ENCODE measurements around the gene ERG. TPM values are rescaled to one million over a fixed set of nuclear protein-coding genes. Genes with fewer than 3 reads are reported as not detected.

The ERG gene
- total and polyA plus RNA-seq, 11 donors = 5.9 to 37.9 (median 15.4) TPM

DNA sequence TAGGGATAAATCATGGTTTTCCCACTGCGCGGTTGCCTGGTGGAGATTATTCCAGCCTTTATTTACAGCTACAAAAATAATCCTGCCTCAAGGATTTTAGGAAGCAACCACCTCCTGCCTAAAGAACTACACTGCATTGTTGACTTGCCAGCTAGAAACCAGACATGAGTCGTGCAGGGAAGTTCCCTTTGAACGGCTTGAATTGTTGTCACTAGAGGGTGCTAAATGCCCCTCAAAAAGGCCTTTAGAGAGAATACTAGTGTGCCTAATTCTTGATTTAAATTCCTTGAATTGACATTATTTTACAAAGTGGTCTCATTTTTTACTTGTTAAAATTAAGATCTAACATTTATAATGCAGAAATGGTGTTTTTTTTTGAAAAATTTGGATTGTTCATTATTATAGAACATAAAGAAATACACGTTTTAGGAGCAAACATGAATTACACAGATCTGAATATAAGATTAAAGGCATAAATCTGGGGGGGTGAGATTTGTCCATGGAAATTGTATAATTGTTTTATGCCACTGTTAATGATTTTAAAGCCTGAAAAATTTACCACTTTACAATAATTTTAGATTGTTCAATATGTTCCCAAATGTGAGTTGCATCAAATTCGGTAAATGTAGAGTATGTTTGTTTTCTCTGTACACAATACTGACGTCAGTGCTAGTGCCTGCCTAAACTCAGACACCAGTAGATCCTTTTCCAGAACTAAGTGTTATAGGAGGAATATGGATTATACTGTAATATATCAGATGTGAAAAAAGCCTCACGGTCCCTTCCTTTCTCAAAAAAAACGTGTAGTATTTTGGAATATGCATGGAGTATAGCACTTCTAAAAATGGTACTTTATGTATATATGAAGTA lies 7.6 kb upstream of the ERG start:
- no peak for TF ChIP-seq POLR2A (IDR thresholded peaks at IDR 0.05)
- TF ChIP-seq, protein P1, sequence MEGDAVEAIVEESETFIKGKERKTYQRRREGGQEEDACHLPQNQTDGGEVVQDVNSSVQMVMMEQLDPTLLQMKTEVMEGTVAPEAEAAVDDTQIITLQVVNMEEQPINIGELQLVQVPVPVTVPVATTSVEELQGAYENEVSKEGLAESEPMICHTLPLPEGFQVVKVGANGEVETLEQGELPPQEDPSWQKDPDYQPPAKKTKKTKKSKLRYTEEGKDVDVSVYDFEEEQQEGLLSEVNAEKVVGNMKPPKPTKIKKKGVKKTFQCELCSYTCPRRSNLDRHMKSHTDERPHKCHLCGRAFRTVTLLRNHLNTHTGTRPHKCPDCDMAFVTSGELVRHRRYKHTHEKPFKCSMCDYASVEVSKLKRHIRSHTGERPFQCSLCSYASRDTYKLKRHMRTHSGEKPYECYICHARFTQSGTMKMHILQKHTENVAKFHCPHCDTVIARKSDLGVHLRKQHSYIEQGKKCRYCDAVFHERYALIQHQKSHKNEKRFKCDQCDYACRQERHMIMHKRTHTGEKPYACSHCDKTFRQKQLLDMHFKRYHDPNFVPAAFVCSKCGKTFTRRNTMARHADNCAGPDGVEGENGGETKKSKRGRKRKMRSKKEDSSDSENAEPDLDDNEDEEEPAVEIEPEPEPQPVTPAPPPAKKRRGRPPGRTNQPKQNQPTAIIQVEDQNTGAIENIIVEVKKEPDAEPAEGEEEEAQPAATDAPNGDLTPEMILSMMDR (IDR thresholded peaks at IDR 0.05) = peak; percentile 57 to 87 (median 73)
- DNase-seq = peak in 1 of 5 donors; percentile 52
- Histone ChIP-seq H3K4me3 (peak overlapping the region in 4 of 12 donors; percentile 1 to 39 (median 12)), H3K27me3 (no peaks in the 10 kb centered on the region), H3K4me1 (peaks cover 0 to 28% (median 6%) of the 10 kb centered on the region in 12 donors), H3K36me3 (no peaks in the 10 kb centered on the region), H3K9me3 (no peaks in the 10 kb centered on the region), H3K27ac (no peak overlapping the region)
- intact Hi-C loops (cut with DNase I) = loop anchor here in 9 of 10 donors (1.0 to 10.0 kb wide), 10 partner anchors 206 to 636 kb away; partner anchors contain the start of gene ETS2 (in 1 of the 9)
- ATAC-seq = peak; percentile 83 to 92 (median 84)
- 41 to 46% (median 44%) methylated on average over 9 of the region's 9 CpGs for WGBS, 4 donors

- Histone ChIP-seq H3K4me1 (peaks cover 0 to 38% (median 10%) of the 10 kb centered on the region in 12 donors), H3K27ac (peak overlapping the region in 11 of 12 donors; percentile 1 to 69 (median 36)), H3K4me3 (peak overlapping the region in 8 of 12 donors; percentile 3 to 39 (median 20)), H3K36me3 (no peaks in the 10 kb centered on the region), H3K9me3 (no peaks in the 10 kb centered on the region), H3K27me3 (no peaks in the 10 kb centered on the region)
- TF ChIP-seq, protein P1 (IDR thresholded peaks at IDR 0.05) = no peak
- peak in 1 of 2 donors; percentile 1 for TF ChIP-seq POLR2A (IDR thresholded peaks at IDR 0.05)
- intact Hi-C loops (cut with DNase I) = loop anchor here in 2 of 10 donors (10.0 kb wide), 3 partner anchors 211 to 631 kb away; partner anchors contain the start of gene ETS2 (in 1 of the 2)
- no peak for DNase-seq
- 65 to 78% (median 71%) methylated on average over 2 of the region's 2 CpGs for WGBS, 4 donors
- no peak for ATAC-seq
These were observed 5.8 kb upstream of the ERG start for GRCh38 chr21:38504066-38504465.

- Histone ChIP-seq H3K4me3 (peak overlapping the region in 9 of 12 donors; percentile 3 to 39 (median 16)), H3K27ac (peak overlapping the region in 11 of 12 donors; percentile 1 to 69 (median 36)), H3K4me1 (peaks cover 0 to 38% (median 13%) of the 10 kb centered on the region in 12 donors), H3K27me3 (no peaks in the 10 kb centered on the region), H3K36me3 (no peaks in the 10 kb centered on the region), H3K9me3 (no peaks in the 10 kb centered on the region)
- intact Hi-C loops (cut with DNase I) = loop anchor here in 2 of 10 donors (10.0 kb wide), 3 partner anchors 211 to 631 kb away; partner anchors contain the start of gene ETS2 (in 1 of the 2)
- WGBS, 4 donors = 46 to 70% (median 60%) methylated on average over 10 of the region's 10 CpGs
- ATAC-seq (peak in 3 of 4 donors; percentile 26 to 31 (median 27)), DNase-seq (peak in 2 of 5 donors; percentile 25 to 45)
- TF ChIP-seq, protein P1 (IDR thresholded peaks at IDR 0.05) = no peak
- TF ChIP-seq POLR2A (IDR thresholded peaks at IDR 0.05) = peak in 1 of 2 donors; percentile 50
These were observed 5.3 kb upstream of the ERG start for GRCh38 chr21:38503583-38503982.

DNA sequence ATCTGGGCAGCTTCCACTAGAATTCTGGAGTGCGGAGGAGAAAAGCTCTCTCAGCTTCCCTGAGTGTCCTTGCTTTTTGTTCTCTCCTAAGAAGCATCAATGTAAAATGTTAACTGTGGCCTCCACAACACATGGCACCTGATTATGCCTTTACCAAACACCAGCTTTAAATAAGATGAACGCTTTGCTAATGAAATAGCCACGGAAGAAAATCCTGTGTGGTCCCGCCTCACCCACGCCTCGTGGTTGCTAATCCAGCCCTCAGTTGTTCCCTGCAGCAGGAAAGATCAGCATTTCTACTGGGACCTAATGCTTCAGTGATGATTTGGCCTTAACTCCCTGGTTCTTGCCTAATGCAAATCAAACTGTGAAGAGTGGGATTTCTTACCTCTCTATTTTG lies 1.8 kb upstream of the ERG start:
- no peak for ATAC-seq
- Histone ChIP-seq H3K36me3 (no peaks in the 10 kb centered on the region), H3K4me3 (no peak overlapping the region), H3K27ac (peak overlapping the region; percentile 50 to 88 (median 80)), H3K4me1 (peaks cover 0 to 20% (median 4%) of the 10 kb centered on the region in 12 donors), H3K27me3 (no peaks in the 10 kb centered on the region), H3K9me3 (no peaks in the 10 kb centered on the region)
- intact Hi-C loops (cut with DNase I) = loop anchor here in 2 of 10 donors (10.0 kb wide), 3 partner anchors 215 to 635 kb away; partner anchors contain the start of gene ETS2 (in 1 of the 2)
- WGBS, 4 donors = 49 to 71% (median 62%) methylated on average over 6 of the region's 6 CpGs
- no peak for DNase-seq
- TF ChIP-seq POLR2A (IDR thresholded peaks at IDR 0.05) = no peak
- TF ChIP-seq, protein P1 (IDR thresholded peaks at IDR 0.05) = no peak

Data from heart left ventricle (tissue), 16 donors.